ENCODE results near the gene PJA1.

PJA1 gene

GRCh38 chrX:69148946-69149345, 16.3 kb downstream of the PJA1 start:
- CTCF ChIA-PET = no interaction called here

DNA sequence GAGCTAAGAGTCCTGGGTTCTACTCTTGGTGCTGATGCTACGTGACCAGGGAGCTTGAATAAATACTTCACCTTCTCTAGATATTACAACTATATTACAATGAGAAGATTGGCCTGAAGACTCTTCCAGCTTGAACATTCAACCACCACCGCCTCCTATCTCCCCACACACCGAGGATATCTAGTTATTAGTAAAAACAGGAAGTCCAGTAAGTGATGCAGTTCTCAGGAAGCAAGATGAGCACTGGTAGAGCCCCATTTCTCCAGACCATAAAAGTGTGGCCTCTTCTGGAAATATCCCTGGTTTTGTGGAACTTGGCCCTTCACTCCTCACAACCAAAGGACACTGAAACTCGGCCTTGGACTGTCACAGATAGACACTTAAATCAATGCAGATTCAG, 18.5 kb downstream of the PJA1 start:
- TF ChIP-seq, protein P1, sequence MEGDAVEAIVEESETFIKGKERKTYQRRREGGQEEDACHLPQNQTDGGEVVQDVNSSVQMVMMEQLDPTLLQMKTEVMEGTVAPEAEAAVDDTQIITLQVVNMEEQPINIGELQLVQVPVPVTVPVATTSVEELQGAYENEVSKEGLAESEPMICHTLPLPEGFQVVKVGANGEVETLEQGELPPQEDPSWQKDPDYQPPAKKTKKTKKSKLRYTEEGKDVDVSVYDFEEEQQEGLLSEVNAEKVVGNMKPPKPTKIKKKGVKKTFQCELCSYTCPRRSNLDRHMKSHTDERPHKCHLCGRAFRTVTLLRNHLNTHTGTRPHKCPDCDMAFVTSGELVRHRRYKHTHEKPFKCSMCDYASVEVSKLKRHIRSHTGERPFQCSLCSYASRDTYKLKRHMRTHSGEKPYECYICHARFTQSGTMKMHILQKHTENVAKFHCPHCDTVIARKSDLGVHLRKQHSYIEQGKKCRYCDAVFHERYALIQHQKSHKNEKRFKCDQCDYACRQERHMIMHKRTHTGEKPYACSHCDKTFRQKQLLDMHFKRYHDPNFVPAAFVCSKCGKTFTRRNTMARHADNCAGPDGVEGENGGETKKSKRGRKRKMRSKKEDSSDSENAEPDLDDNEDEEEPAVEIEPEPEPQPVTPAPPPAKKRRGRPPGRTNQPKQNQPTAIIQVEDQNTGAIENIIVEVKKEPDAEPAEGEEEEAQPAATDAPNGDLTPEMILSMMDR (IDR thresholded peaks at IDR 0.05; ENCODE audit: insufficient read depth, low read length, missing control alignments) = no peak
- CTCF ChIA-PET = no interaction called here
- POLR2A ChIA-PET = no interaction called here
- DNase-seq (ENCODE audit: low read depth, low spot score) = no peak
- no peak overlapping the region for H3K4me3 ChIP-seq (ENCODE audit: low read depth, low read length)

More at GRCh38 chrX:69148946-69149345, 16.3 kb downstream of the PJA1 start:
- DNase-seq (ENCODE audit: low read depth, low spot score) = no peak
- POLR2A ChIA-PET = no interaction called here
- TF ChIP-seq, protein P1 (IDR thresholded peaks at IDR 0.05; ENCODE audit: insufficient read depth, low read length, missing control alignments) = no peak
- H3K4me3 ChIP-seq (ENCODE audit: low read depth, low read length) = no peak overlapping the region

GRCh38 chrX:69145714-69146113, 19.5 kb downstream of the PJA1 start:
- ChIA-PET POLR2A (no interaction called here), CTCF (interaction anchor here (1.0 kb wide), 1 partner anchor 12 kb away, joined by 3 read pairs; no protein-coding TSS in a partner anchor)
- H3K4me3 ChIP-seq (ENCODE audit: low read depth, low read length) = no peak overlapping the region
- DNase-seq (ENCODE audit: low read depth, low spot score) = no peak
- TF ChIP-seq, protein P1 (IDR thresholded peaks at IDR 0.05; ENCODE audit: insufficient read depth, low read length, missing control alignments) = no peak

DNA sequence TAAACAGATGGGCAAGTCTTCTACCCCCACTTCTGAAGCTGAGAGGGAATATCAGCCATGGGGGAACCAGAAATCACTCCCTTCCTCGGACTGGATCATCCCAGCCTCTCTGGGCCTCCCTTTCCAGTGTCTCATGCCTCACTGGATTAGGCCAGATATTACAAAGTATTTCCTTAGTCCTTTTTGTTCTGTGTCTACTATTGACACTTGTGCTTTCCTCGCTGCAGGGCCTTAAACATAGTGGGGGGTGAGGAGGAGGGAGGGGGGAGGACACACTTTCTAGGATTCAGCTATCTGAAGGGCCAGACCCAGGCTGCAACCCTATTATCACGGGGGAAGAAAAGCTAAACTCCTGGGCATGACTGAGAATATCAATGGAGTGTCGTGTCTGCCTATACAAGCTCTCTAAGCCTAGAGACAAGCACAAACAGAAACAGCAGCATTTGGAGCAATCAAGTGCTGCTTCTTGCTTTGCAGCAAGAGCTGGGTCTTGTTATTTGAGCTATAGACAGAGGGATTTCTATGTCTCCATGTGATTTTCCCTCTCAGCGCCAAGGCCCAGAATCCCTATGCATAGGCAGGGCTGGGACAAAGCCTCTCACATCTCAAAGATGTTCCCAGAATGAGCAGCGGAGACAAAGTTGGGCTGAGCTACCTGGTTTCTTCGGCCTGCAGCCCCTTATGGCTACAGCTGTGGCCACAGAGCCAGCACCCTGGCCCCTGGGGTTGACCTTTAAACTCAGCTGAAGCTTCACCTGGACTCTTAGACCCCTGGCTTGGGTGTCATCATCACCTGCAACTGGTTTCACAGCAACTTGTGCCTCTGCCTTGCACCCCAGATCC, 20.2 kb downstream of the PJA1 start:
- ChIA-PET CTCF (interaction anchor here (1.0 kb wide), 1 partner anchor 12 kb away, joined by 3 read pairs; no protein-coding TSS in a partner anchor), POLR2A (no interaction called here)
- H3K4me3 ChIP-seq (ENCODE audit: low read depth, low read length) = no peak overlapping the region
- TF ChIP-seq, protein P1 (IDR thresholded peaks at IDR 0.05; ENCODE audit: insufficient read depth, low read length, missing control alignments) = no peak
- no peak for DNase-seq (ENCODE audit: low read depth, low spot score)

GRCh38 chrX:69143530-69143929, 21.7 kb downstream of the PJA1 start:
- TF ChIP-seq, protein P1 (IDR thresholded peaks at IDR 0.05; ENCODE audit: insufficient read depth, low read length, missing control alignments) = no peak
- CTCF ChIA-PET = interaction anchor here (0.8 kb wide), 1 partner anchor 10 kb away, joined by 3 read pairs; no protein-coding TSS in a partner anchor

GRCh38 chrX:69142788-69143469, 22.3 kb downstream of the PJA1 start:
- H3K4me3 ChIP-seq (ENCODE audit: low read depth, low read length) = no peak overlapping the region
- ChIA-PET POLR2A (no interaction called here), CTCF (interaction anchor here (0.8 kb wide), 1 partner anchor 9 kb away, joined by 3 read pairs; no protein-coding TSS in a partner anchor)
- no peak for DNase-seq (ENCODE audit: low read depth, low spot score)
- TF ChIP-seq, protein P1 (IDR thresholded peaks at IDR 0.05; ENCODE audit: insufficient read depth, low read length, missing control alignments) = no peak

More at GRCh38 chrX:69143530-69143929, 21.7 kb downstream of the PJA1 start:
- DNase-seq (ENCODE audit: low read depth, low spot score) = no peak
- no peak overlapping the region for H3K4me3 ChIP-seq (ENCODE audit: low read depth, low read length)
- POLR2A ChIA-PET = no interaction called here

All from AG04449 (cell line).